Measurements from ENCODE around the gene SEMA4B.

GRCh38 chr15:90154246-90154645, 46.9 kb upstream of the SEMA4B start:
- TF ChIP-seq SP1 (CRISPR knock-in tag; conservative IDR thresholded peaks at IDR 0.05) (no peak), CTCF (IDR thresholded peaks at IDR 0.05) (no peak), JUN (CRISPR knock-in tag; IDR thresholded peaks at IDR 0.05) (no peak), ATF2 (CRISPR knock-in tag; IDR thresholded peaks at IDR 0.05; ENCODE audit: borderline replicate concordance, low read depth) (no peak), NR3C1 (CRISPR knock-in tag; conservative IDR thresholded peaks at IDR 0.05; ENCODE audit: low read depth) (no peak), NR2C2 (CRISPR knock-in tag; IDR thresholded peaks at IDR 0.05) (no peak), ZNF138 (CRISPR knock-in tag; conservative IDR thresholded peaks at IDR 0.05) (no peak), CREB1 (CRISPR knock-in tag; IDR thresholded peaks at IDR 0.05) (no peak), ZNF121 (CRISPR knock-in tag; IDR thresholded peaks at IDR 0.05) (no peak), FOXK1 (CRISPR knock-in tag; IDR thresholded peaks at IDR 0.05) (no peak), PRRX2 (CRISPR knock-in tag; IDR thresholded peaks at IDR 0.05) (no peak)

All from WTC11 (cell line).